IMR-90 (cell line): Measurements from ENCODE around the gene MRPL49. TPM values are rescaled to one million over a fixed set of nuclear protein-coding genes. Genes with fewer than 3 reads are reported as not detected.
A peak's percentile ranks its signal among the peaks of the same experiment; 100 is the strongest.

Experiments used
- ATAC-seq: fragments of 200-7000 bp; cut with Tn5 transposase; 2 replicates; pipeline ENCODE4 v1.9.1; 2020; ENCODE audit warnings: low read depth, mild to moderate bottlenecking, moderate library complexity
- BruUV-seq: library from RNA; stranded (reverse); fragments of 400-500 nt; replicated peaks from 2 replicates; lab custom pipeline; 2021; lab: Mats Ljungman, UMichigan
- CTCF ChIA-PET: fragments of 300-600 bp; formaldehyde crosslinking; extraction: SDS; loops from one replicate; lab custom pipeline; 2021; ENCODE audit warnings: antibody characterized with exemption; lab: Yijun Ruan, JAX
- POLR2A ChIA-PET: fragments of 300-600 bp; sonication (Branson Sonifier 250); formaldehyde crosslinking; loops from one replicate; lab custom pipeline; 2022; ENCODE audit warnings: antibody characterized with exemption; ENCODE audit not compliant: unreplicated experiment; lab: Charles Lee
- DNase-seq: peaks from one replicate; pipeline ENCODE4 v3.0.0; 2013
- H2AFZ ChIP-seq: replicated peaks from 2 replicates; pipeline ENCODE3; 2013; ENCODE audit warnings: low read length, mild to moderate bottlenecking; ENCODE audit not compliant: poor library complexity
- H2AK5ac ChIP-seq: 2 replicates; pipeline ENCODE4 v1.6.1; 2013; ENCODE audit warnings: low read depth, low read length, inconsistent platforms
- H2AK9ac ChIP-seq: replicated peaks from 2 replicates; pipeline ENCODE3; 2013; ENCODE audit warnings: mild to moderate bottlenecking, low read depth, low read length, moderate library complexity; ENCODE audit not compliant: poor library complexity
- H2BK120ac ChIP-seq: 2 replicates; pipeline ENCODE4 v1.6.1; 2013; ENCODE audit warnings: low read depth, low read length, inconsistent platforms
- H2BK15ac ChIP-seq: 3 replicates; pipeline ENCODE4 v1.6.1; 2013; ENCODE audit warnings: low read depth, low read length, inconsistent platforms
- H2BK20ac ChIP-seq: 2 replicates; pipeline ENCODE4 v1.6.1; 2013; ENCODE audit warnings: low read depth, mild to moderate bottlenecking, inconsistent platforms, low read length, moderate library complexity
- H2BK5ac ChIP-seq: 2 replicates; pipeline ENCODE4 v1.6.1; 2013; ENCODE audit warnings: mild to moderate bottlenecking, low read depth, low read length, inconsistent platforms; ENCODE audit not compliant: poor library complexity, severe bottlenecking
- H3K14ac ChIP-seq: replicated peaks from 2 replicates; pipeline ENCODE4 v1.6.1; 2013; ENCODE audit warnings: low read depth, low read length, inconsistent platforms
- H3K18ac ChIP-seq: 2 replicates; pipeline ENCODE4 v1.6.1; 2013; ENCODE audit warnings: low read depth, low read length, control low read depth
- H3K23ac ChIP-seq: 2 replicates; pipeline ENCODE4 v1.6.1; 2013; ENCODE audit warnings: low read depth, low read length, inconsistent platforms
- H3K27ac ChIP-seq: 2 replicates; pipeline ENCODE4 v1.5.1; 2013; ENCODE audit warnings: mild to moderate bottlenecking, control low read depth, low read length; ENCODE audit not compliant: insufficient read depth
- H3K27me3 ChIP-seq: 2 replicates; pipeline ENCODE4 v1.6.1; 2013; ENCODE audit warnings: low read length; ENCODE audit not compliant: control insufficient read depth, insufficient read depth
- H3K36me3 ChIP-seq: 2 replicates; pipeline ENCODE4 v1.6.1; 2013; ENCODE audit warnings: low read length, mixed read lengths; ENCODE audit not compliant: control insufficient read depth, insufficient read depth
- H3K4ac ChIP-seq: 2 replicates; pipeline ENCODE4 v1.6.1; 2013; ENCODE audit warnings: low read depth, low read length, inconsistent platforms
- H3K4me1 ChIP-seq: 2 replicates; pipeline ENCODE4 v1.6.1; 2013; ENCODE audit warnings: low read length, mixed read lengths; ENCODE audit not compliant: control insufficient read depth, insufficient read depth
- H3K4me2 ChIP-seq: 2 replicates; pipeline ENCODE4 v1.6.1; 2013; ENCODE audit warnings: low read depth, mild to moderate bottlenecking, control low read depth, low read length, moderate library complexity
- H3K4me3 ChIP-seq: 2 replicates; pipeline ENCODE4 v1.5.1; 2013; ENCODE audit warnings: low read depth, mild to moderate bottlenecking, control low read depth, low read length, moderate library complexity; ENCODE audit not compliant: insufficient read depth
- H3K56ac ChIP-seq: 2 replicates; pipeline ENCODE4 v1.6.1; 2013; ENCODE audit warnings: low read length, inconsistent platforms; ENCODE audit not compliant: insufficient read depth; ENCODE audit errors: extremely low read depth
- H3K79me1 ChIP-seq, 2 experiments: 2 replicates each; pipeline ENCODE4 v1.6.1; 2013; ENCODE audit warnings: low read length in 2 of 2, inconsistent platforms in 1 of 2, low read depth in 1 of 2
- H3K9ac ChIP-seq: 2 replicates; pipeline ENCODE4 v1.6.1; 2013; ENCODE audit warnings: low read depth, low read length, control low read depth
- H3K9me1 ChIP-seq: 2 replicates; pipeline ENCODE4 v1.6.1; 2013; ENCODE audit warnings: low read length, inconsistent platforms; ENCODE audit not compliant: insufficient read depth
- H3K9me3 ChIP-seq: 2 replicates; pipeline ENCODE4 v1.6.1; 2013; ENCODE audit warnings: low read length; ENCODE audit not compliant: control insufficient read depth, insufficient read depth
- H4K20me1 ChIP-seq: 2 replicates; pipeline ENCODE4 v1.6.1; 2013; ENCODE audit warnings: low read length, inconsistent platforms; ENCODE audit not compliant: insufficient read depth
- H4K5ac ChIP-seq: 2 replicates; pipeline ENCODE4 v1.6.1; 2013; ENCODE audit warnings: mild to moderate bottlenecking, low read depth, low read length, control low read depth
- H4K8ac ChIP-seq, 2 experiments: 2 replicates each; pipeline ENCODE4 v1.6.1; 2013; ENCODE audit warnings: low read depth in 2 of 2, low read length in 2 of 2, control low read depth in 1 of 2, inconsistent platforms in 1 of 2
- H4K91ac ChIP-seq: 2 replicates; pipeline ENCODE4 v1.6.1; 2013; ENCODE audit warnings: low read depth, low read length, inconsistent platforms; ENCODE audit not compliant: insufficient read depth
- BHLHE40 ChIP-seq: fragments of 150-350 bp; IDR thresholded peaks from 2 replicates; pipeline ENCODE4 v1.6.1; 2016; ENCODE audit warnings: mild to moderate bottlenecking, low read depth, low read length
- CEBPB ChIP-seq: IDR thresholded peaks from 2 replicates; pipeline ENCODE4 v1.6.1; 2012; ENCODE audit warnings: low read depth, low read length, improper control_type of control experiment
- CHD1 ChIP-seq: IDR thresholded peaks from 2 replicates; pipeline ENCODE4 v1.6.1; 2012; ENCODE audit warnings: low read depth, low read length, improper control_type of control experiment
- MAFK ChIP-seq: IDR thresholded peaks from 2 replicates; pipeline ENCODE4 v1.6.1; 2012; ENCODE audit warnings: low read depth, low read length, improper control_type of control experiment
- NFE2L2 ChIP-seq: fragments of 150-350 bp; IDR thresholded peaks from 2 replicates; pipeline ENCODE4 v1.6.1; 2016; ENCODE audit warnings: low read depth, mild to moderate bottlenecking, low read length
- POLR2A ChIP-seq: IDR thresholded peaks from 2 replicates; pipeline ENCODE4 v1.6.1; 2012; ENCODE audit warnings: mild to moderate bottlenecking, low read depth, low read length
- RAD21 ChIP-seq: IDR thresholded peaks from 2 replicates; pipeline ENCODE4 v1.6.1; 2012; ENCODE audit warnings: low read length, improper control_type of control experiment
- RCOR1 ChIP-seq: IDR thresholded peaks from 2 replicates; pipeline ENCODE4 v1.6.1; 2012; ENCODE audit warnings: mild to moderate bottlenecking, low read length, improper control_type of control experiment; ENCODE audit not compliant: insufficient replicate concordance
- RFX5 ChIP-seq: IDR thresholded peaks from 2 replicates; pipeline ENCODE4 v1.8.0; 2012; ENCODE audit warnings: low read depth, mild to moderate bottlenecking, low read length, moderate library complexity
- SMC3 ChIP-seq: fragments of 150-350 bp; IDR thresholded peaks from 2 replicates; pipeline ENCODE4 v1.6.1; 2016; ENCODE audit warnings: low read depth, mild to moderate bottlenecking, antibody characterized with exemption, low read length, moderate library complexity
- WGBS, 2 experiments: methylation state at CpG; one replicate each; pipeline versions ENCODE4 v1.1.5 to v1.1.7; 2013; ENCODE audit warnings: missing lambda C conversion rate in 2 of 2; ENCODE audit not compliant: insufficient read length in 1 of 2; ENCODE audit errors: extremely low coverage in 2 of 2; 5-methylcytosine and 5-hydroxymethylcytosine counted together
- dilution Hi-C: fragments of 300-500 bp; cut with HindIII; formaldehyde crosslinking; loops from one replicate; pipeline ENCODE4 v1.14.3; 2018; ENCODE audit warnings: low sequenced_read_pairs; ENCODE audit not compliant: unreplicated experiment
- in situ Hi-C: fragments of 300-500 bp; cut with MboI; formaldehyde crosslinking; loops from 3 replicates; pipeline ENCODE4 v1.14.3; 2019; ENCODE audit warnings: low sequenced_read_pairs, inconsistent platforms, mixed read lengths
- intact Hi-C: fragments of 100-400 bp; cut with micrococcal nuclease; formaldehyde crosslinking; loops from 2 replicates; pipeline ENCODE4 v1.10.0; 2022
- polyA plus RNA-seq, 3 experiments: library from polyadenylated mRNA; depleted of rRNA; stranded (reverse); fragments of >200 nt; gene quantifications; 2 replicates each; pipeline ENCODE4 v1.2.3, GENCODE V29; 2012; ENCODE audit warnings: low replicate concordance in 1 of 3
- total RNA-seq: library from RNA; depleted of rRNA; stranded (reverse); fragments of >200 nt; gene quantifications from 2 replicates; pipeline ENCODE4 v1.2.3, GENCODE V29; 2012
- TF ChIP-seq, protein P1 (sequence below): fragments of 150-350 bp; IDR thresholded peaks from 2 replicates; pipeline ENCODE4 v1.6.1; 2016; ENCODE audit warnings: low read depth, mild to moderate bottlenecking, low read length, moderate library complexity, borderline replicate concordance
- TF ChIP-seq, protein P2 (sequence below): conservative IDR thresholded peaks from 2 replicates; pipeline ENCODE4 v1.5.1; 2012; ENCODE audit warnings: mild to moderate bottlenecking, low read depth, low read length, improper control_type of control experiment

Gene MRPL49
- total and polyA plus RNA-seq, 2 of the 4 experiments (the other 2 are of a cell fraction): 55.2 to 56.8 TPM

DNA sequence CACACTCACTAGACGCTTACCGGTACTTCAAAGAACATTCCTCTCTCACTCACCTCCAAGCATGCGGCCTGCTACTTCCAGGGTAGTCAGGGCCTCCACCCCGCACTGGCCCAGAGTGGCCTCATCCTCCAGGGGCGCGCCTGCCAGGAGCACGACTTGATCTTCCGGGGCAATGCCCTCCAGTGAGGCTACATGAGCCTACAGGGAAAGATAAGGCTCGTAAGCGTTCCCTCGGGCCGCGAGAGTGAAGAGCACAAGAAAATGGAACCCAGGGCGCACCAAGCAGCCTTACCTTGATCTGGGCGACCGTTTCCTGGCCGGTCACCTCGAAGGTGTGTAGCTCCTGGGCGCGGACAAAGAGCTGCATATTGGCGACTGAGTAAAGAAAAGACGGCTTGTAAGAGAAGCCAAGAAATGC is 665 bp upstream of the MRPL49 start:
- intact Hi-C loops (loop anchor here (5.0 kb wide), 1 partner anchor 61 kb away; the partner anchor contains the start of gene CAPN1), in situ Hi-C loops (no loop called here), dilution Hi-C loops (no loop called here)
- Histone ChIP-seq H3K27me3 (no peaks in the 10 kb centered on the region), H2AK5ac (peak overlapping the region; percentile 91), H3K56ac (peak overlapping the region; percentile 43; the same call in 1 of the 2 replicates), H3K9me3 (no peaks in the 10 kb centered on the region), H2BK120ac (no peak overlapping the region), H3K18ac (no peak overlapping the region), H3K14ac (peak overlapping the region; percentile 90), H2BK15ac (no peak overlapping the region), H3K4me2 (peak overlapping the region; percentile 97), H2AFZ (peak overlapping the region; percentile 99), H4K8ac (peak overlapping the region; percentile 70 to 91), H3K4me1 (peaks cover 4% of the 10 kb centered on the region), H2AK9ac (peak overlapping the region; percentile 100), H3K4me3 (peak overlapping the region; percentile 74), H4K20me1 (no peaks in the 10 kb centered on the region), H3K9me1 (0 out of 2 replicates have a peak, but pooled peaks cover 4% of the 10 kb centered on the region), H2BK20ac (no peak overlapping the region), H4K91ac (peak overlapping the region; percentile 83), H2BK5ac (peak overlapping the region; percentile 81), H3K79me1 (peaks cover 27 to 66% of the 10 kb centered on the region in 2 experiments), H3K9ac (peak overlapping the region; percentile 87), H3K27ac (peak overlapping the region; percentile 79), H3K36me3 (peaks cover 36% of the 10 kb centered on the region), H4K5ac (peak overlapping the region; percentile 56), H3K23ac (peak overlapping the region; percentile 81), H3K4ac (peak overlapping the region; percentile 88)
- ATAC-seq (no peak), DNase-seq (no peak)
- no peak for TF ChIP-seq NFE2L2
- no peak for TF ChIP-seq CEBPB
- TF ChIP-seq, protein P1, sequence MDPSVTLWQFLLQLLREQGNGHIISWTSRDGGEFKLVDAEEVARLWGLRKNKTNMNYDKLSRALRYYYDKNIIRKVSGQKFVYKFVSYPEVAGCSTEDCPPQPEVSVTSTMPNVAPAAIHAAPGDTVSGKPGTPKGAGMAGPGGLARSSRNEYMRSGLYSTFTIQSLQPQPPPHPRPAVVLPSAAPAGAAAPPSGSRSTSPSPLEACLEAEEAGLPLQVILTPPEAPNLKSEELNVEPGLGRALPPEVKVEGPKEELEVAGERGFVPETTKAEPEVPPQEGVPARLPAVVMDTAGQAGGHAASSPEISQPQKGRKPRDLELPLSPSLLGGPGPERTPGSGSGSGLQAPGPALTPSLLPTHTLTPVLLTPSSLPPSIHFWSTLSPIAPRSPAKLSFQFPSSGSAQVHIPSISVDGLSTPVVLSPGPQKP: no peak
- no peak for TF ChIP-seq MAFK
- TF ChIP-seq RCOR1: no peak
- no peak for TF ChIP-seq POLR2A
- TF ChIP-seq SMC3: no peak
- no peak for TF ChIP-seq CHD1
- no peak for TF ChIP-seq RFX5
- no peak for TF ChIP-seq BHLHE40
- TF ChIP-seq, protein P2, sequence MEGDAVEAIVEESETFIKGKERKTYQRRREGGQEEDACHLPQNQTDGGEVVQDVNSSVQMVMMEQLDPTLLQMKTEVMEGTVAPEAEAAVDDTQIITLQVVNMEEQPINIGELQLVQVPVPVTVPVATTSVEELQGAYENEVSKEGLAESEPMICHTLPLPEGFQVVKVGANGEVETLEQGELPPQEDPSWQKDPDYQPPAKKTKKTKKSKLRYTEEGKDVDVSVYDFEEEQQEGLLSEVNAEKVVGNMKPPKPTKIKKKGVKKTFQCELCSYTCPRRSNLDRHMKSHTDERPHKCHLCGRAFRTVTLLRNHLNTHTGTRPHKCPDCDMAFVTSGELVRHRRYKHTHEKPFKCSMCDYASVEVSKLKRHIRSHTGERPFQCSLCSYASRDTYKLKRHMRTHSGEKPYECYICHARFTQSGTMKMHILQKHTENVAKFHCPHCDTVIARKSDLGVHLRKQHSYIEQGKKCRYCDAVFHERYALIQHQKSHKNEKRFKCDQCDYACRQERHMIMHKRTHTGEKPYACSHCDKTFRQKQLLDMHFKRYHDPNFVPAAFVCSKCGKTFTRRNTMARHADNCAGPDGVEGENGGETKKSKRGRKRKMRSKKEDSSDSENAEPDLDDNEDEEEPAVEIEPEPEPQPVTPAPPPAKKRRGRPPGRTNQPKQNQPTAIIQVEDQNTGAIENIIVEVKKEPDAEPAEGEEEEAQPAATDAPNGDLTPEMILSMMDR: no peak
- TF ChIP-seq RAD21: no peak
- WGBS, 2 experiments: 0% methylated on average over 17 of the region's 22 CpGs; no CpG with 5 or more reads in 1 of the 2 experiments
- POLR2A ChIA-PET: interaction anchor here (0.5 to 0.8 kb wide), 2 partner anchors 10 to 259 kb away, joined by 3 read pairs; no protein-coding TSS in a partner anchor
- CTCF ChIA-PET: interaction anchor here (0.6 kb wide), 1 partner anchor 57 kb away, joined by 5 read pairs; no protein-coding TSS in a partner anchor
- BruUV-seq: no TSS peak
